HEK293 (cell line): ENCODE results near the gene NSMCE4A.
"Not testable (repeated sequence)": the region's sequence is repeated elsewhere in the genome, so short reads cannot be mapped to it uniquely, and the experiment has no call there.

ENCODE experiments used
- CTCF ChIA-PET: fragments of 350-600 bp; formaldehyde crosslinking; extraction: SDS; loops from one replicate; lab custom pipeline; 2021; ENCODE audit warnings: antibody characterized with exemption; lab: Yijun Ruan, JAX
- POLR2A ChIA-PET: fragments of 300-600 bp; formaldehyde crosslinking; extraction: SDS; loops from one replicate; lab custom pipeline; 2020; ENCODE audit warnings: antibody characterized with exemption, inconsistent platforms; lab: Yijun Ruan, JAX
- H3K27ac ChIP-seq: fragments of 200-500 bp; sonication (Bioruptor generic); 2 replicates; pipeline ENCODE4 v1.5.1; 2014; ENCODE audit warnings: low read depth, low read length, control low read depth, inconsistent platforms; ENCODE audit errors: extremely low read depth
- H3K36me3 ChIP-seq, 2 experiments: fragments of 200-500 bp in 1 of 2; sonication (Bioruptor generic) in 1 of 2; 1 replicate in 1 of 2; 2 replicates in 1 of 2; pipeline ENCODE4 v1.5.1; 2014 to 2017; ENCODE audit warnings: inconsistent platforms in 2 of 2, low read length in 2 of 2; ENCODE audit not compliant: control insufficient read depth in 2 of 2, insufficient read depth in 1 of 2
- H3K4me1 ChIP-seq: fragments of 200-500 bp; sonication (Bioruptor generic); 2 replicates; pipeline ENCODE4 v1.5.1; 2014; ENCODE audit warnings: mild to moderate bottlenecking, low read length, inconsistent platforms; ENCODE audit not compliant: control insufficient read depth, insufficient read depth
- H3K4me3 ChIP-seq: 2 replicates; pipeline ENCODE4 v1.5.1; 2011; ENCODE audit warnings: low read depth, mild to moderate bottlenecking, control low read depth, low read length, moderate library complexity
- H3K9me3 ChIP-seq: fragments of 200-500 bp; sonication (Bioruptor generic); 2 replicates; pipeline ENCODE4 v1.5.1; 2014; ENCODE audit warnings: low read depth, low read length, inconsistent platforms; ENCODE audit not compliant: control insufficient read depth, insufficient read depth
- ATF2 ChIP-seq: fragments of 450-650 bp; formaldehyde crosslinking; IDR thresholded peaks from 2 replicates; pipeline ENCODE4 v1.5.1; 2016; ENCODE audit warnings: missing biosample characterization, missing genetic modification characterization, low read depth
- BCL11B ChIP-seq: fragments of 450-650 bp; formaldehyde crosslinking; IDR thresholded peaks from 2 replicates; pipeline ENCODE4 v1.5.1; 2016; ENCODE audit warnings: low read depth, missing biosample characterization, missing genetic modification characterization
- EGR2 ChIP-seq: fragments of 450-650 bp; formaldehyde crosslinking; IDR thresholded peaks from 2 replicates; pipeline ENCODE4 v1.5.1; 2016; ENCODE audit warnings: low read depth, missing biosample characterization, missing genetic modification characterization
- GLIS1 ChIP-seq: fragments of 450-650 bp; formaldehyde crosslinking; IDR thresholded peaks from 2 replicates; pipeline ENCODE4 v1.5.1; 2016; ENCODE audit warnings: missing biosample characterization, missing genetic modification characterization
- HOXD13 ChIP-seq: sonication (generic); formaldehyde crosslinking; IDR thresholded peaks from 2 replicates; pipeline ENCODE4 v1.8.0; 2022; ENCODE audit warnings: missing genetic modification reagents, borderline replicate concordance
- MEIS1 ChIP-seq: sonication (generic); formaldehyde crosslinking; IDR thresholded peaks from 2 replicates; pipeline ENCODE4 v1.8.1; 2022; ENCODE audit warnings: missing genetic modification reagents, mild to moderate bottlenecking, borderline replicate concordance
- SCRT2 ChIP-seq: fragments of 450-650 bp; formaldehyde crosslinking; IDR thresholded peaks from 2 replicates; pipeline ENCODE4 v1.5.1; 2016; ENCODE audit warnings: missing biosample characterization, missing genetic modification characterization
- YY1 ChIP-seq: fragments of 450-650 bp; formaldehyde crosslinking; IDR thresholded peaks from 2 replicates; pipeline ENCODE4 v1.5.1; 2018; ENCODE audit warnings: missing biosample characterization, missing genetic modification characterization
- ZBTB1 ChIP-seq: fragments of 450-650 bp; formaldehyde crosslinking; IDR thresholded peaks from 2 replicates; pipeline ENCODE4 v1.5.1; 2016; ENCODE audit warnings: missing biosample characterization, missing genetic modification characterization
- ZBTB20 ChIP-seq: fragments of 450-650 bp; formaldehyde crosslinking; IDR thresholded peaks from 2 replicates; pipeline ENCODE4 v1.5.1; 2016; ENCODE audit warnings: missing biosample characterization, missing genetic modification characterization
- ZBTB26 ChIP-seq: fragments of 450-650 bp; formaldehyde crosslinking; optimal IDR thresholded peaks from 2 replicates; pipeline ENCODE3; 2016; ENCODE audit warnings: missing biosample characterization, mild to moderate bottlenecking, missing genetic modification characterization
- ZBTB49 ChIP-seq: fragments of 450-650 bp; formaldehyde crosslinking; IDR thresholded peaks from 2 replicates; pipeline ENCODE4 v1.5.1; 2016; ENCODE audit warnings: missing biosample characterization, missing genetic modification characterization, low read depth
- ZNF184 ChIP-seq: fragments of 450-650 bp; IDR thresholded peaks from 2 replicates; pipeline ENCODE4 v1.5.1; 2018; ENCODE audit warnings: missing biosample characterization, mild to moderate bottlenecking, missing genetic modification characterization
- ZNF423 ChIP-seq: fragments of 450-650 bp; formaldehyde crosslinking; IDR thresholded peaks from 2 replicates; pipeline ENCODE4 v1.5.1; 2016; ENCODE audit warnings: missing biosample characterization, missing genetic modification characterization
- ZNF473 ChIP-seq: fragments of 450-650 bp; formaldehyde crosslinking; IDR thresholded peaks from 2 replicates; pipeline ENCODE4 v1.5.1; 2017; ENCODE audit warnings: missing biosample characterization, missing genetic modification characterization
- ZNF544 ChIP-seq: fragments of 450-650 bp; formaldehyde crosslinking; IDR thresholded peaks from 2 replicates; pipeline ENCODE4 v1.5.0; 2017; ENCODE audit warnings: missing biosample characterization, missing genetic modification characterization
- ZNF548 ChIP-seq: fragments of 450-650 bp; formaldehyde crosslinking; IDR thresholded peaks from 2 replicates; pipeline ENCODE4 v1.5.1; 2016; ENCODE audit warnings: missing biosample characterization, missing genetic modification characterization
- ZNF585B ChIP-seq: fragments of 450-650 bp; formaldehyde crosslinking; IDR thresholded peaks from 2 replicates; pipeline ENCODE4 v1.5.1; 2016; ENCODE audit warnings: missing biosample characterization, missing genetic modification characterization
- ZNF623 ChIP-seq: fragments of 450-650 bp; formaldehyde crosslinking; IDR thresholded peaks from 2 replicates; pipeline ENCODE4 v1.5.1; 2016; ENCODE audit warnings: missing biosample characterization, missing genetic modification characterization
- ZNF629 ChIP-seq: fragments of 450-650 bp; formaldehyde crosslinking; IDR thresholded peaks from 2 replicates; pipeline ENCODE4 v1.5.1; 2017; ENCODE audit warnings: missing biosample characterization, missing genetic modification characterization
- ZNF692 ChIP-seq: fragments of 450-650 bp; formaldehyde crosslinking; IDR thresholded peaks from 2 replicates; pipeline ENCODE4 v1.5.1; 2016; ENCODE audit warnings: missing biosample characterization, missing genetic modification characterization
- ZNF704 ChIP-seq: fragments of 450-650 bp; formaldehyde crosslinking; IDR thresholded peaks from 2 replicates; pipeline ENCODE4 v1.5.1; 2016; ENCODE audit warnings: missing biosample characterization, missing genetic modification characterization

The NSMCE4A gene

GRCh38 chr10:121974019-121974534 is 940 bp downstream of the NSMCE4A start:
- CTCF ChIA-PET = interaction anchor here (0.6 to 1.7 kb wide), 6 partner anchors 26 to 78 kb away, joined by 3 to 7 read pairs (median 4); no protein-coding TSS in a partner anchor
- Histone ChIP-seq H3K4me3 (peak overlapping the region; percentile 75), H3K27ac (peak overlapping the region; percentile 99; the same call in 1 of the 2 replicates), H3K9me3 (no peaks in the 10 kb centered on the region), H3K36me3 (peaks cover 21 to 36% of the 10 kb centered on the region in 2 experiments), H3K4me1 (peaks cover 5% of the 10 kb centered on the region)
- POLR2A ChIA-PET = interaction anchor here (1.0 to 2.4 kb wide), 3 partner anchors 40 to 209 kb away, joined by 3 to 8 read pairs (median 3); partner anchors contain the start of gene ATE1
- TF ChIP-seq BCL11B (no peak), ZNF629 (0 out of 2 replicates have a peak, but pooled peaks have one; percentile 7), GLIS1 (tag by site-specific recombination) (0 out of 2 replicates have a peak, but pooled peaks have one; percentile 15), EGR2 (tag by site-specific recombination) (no peak), ZNF544 (tag by site-specific recombination) (no peak), YY1 (tag by site-specific recombination) (peak; percentile 8; the same call in 1 of the 2 replicates), ZNF704 (tag by site-specific recombination) (no peak), ZNF623 (tag by site-specific recombination) (no peak), ATF2 (tag by site-specific recombination) (no peak), ZNF585B (tag by site-specific recombination) (no peak), ZNF423 (tag by site-specific recombination) (no peak), ZBTB49 (tag by site-specific recombination) (no peak), ZNF184 (no peak), ZNF548 (no peak), ZBTB26 (tag by site-specific recombination) (no peak), ZNF692 (tag by site-specific recombination) (peak; percentile 9; the same call in 1 of the 2 replicates), ZBTB20 (tag by site-specific recombination) (peak; percentile 80), HOXD13 (CRISPR knock-in tag) (no peak), MEIS1 (CRISPR knock-in tag) (no peak), ZBTB1 (no peak), ZNF473 (tag by site-specific recombination) (no peak), SCRT2 (tag by site-specific recombination) (no peak)

GRCh38 chr10:121969086-121969485 is 5.9 kb downstream of the NSMCE4A start:
- H3K4me1 ChIP-seq, CTCF ChIA-PET, H3K27ac ChIP-seq, H3K4me3 ChIP-seq, POLR2A ChIA-PET, H3K9me3 ChIP-seq: not testable (repeated sequence)
- peaks cover 59 to 81% of the 10 kb centered on the region in 2 experiments for H3K36me3 ChIP-seq
